OCI-LY3 (cell line): ENCODE measurements around the gene MOXD1.

Source experiments
- CTCF ChIP-seq: fragments of 200-600, 300-600 bp; sonication (generic); IDR thresholded peaks from 2 replicates; pipeline ENCODE4 v1.5.1; 2014; ENCODE audit warnings: antibody characterized with exemption, low read length, low read depth
- EZH2phosphoT487 ChIP-seq: fragments of 200-600 bp; shearing (Covaris generic); IDR thresholded peaks from 2 replicates; pipeline ENCODE4 v1.6.1; 2018; ENCODE audit warnings: antibody characterized with exemption, mixed run types, low read depth

- TF ChIP-seq CTCF (no peak), EZH2phosphoT487 (no peak)
Measured at GRCh38 chr6:132399376-132400074, 1.8 kb downstream of the MOXD1 start.
